ENCODE results near the gene RAB11FIP3.
"Not testable (repeated sequence)": the region's sequence is repeated elsewhere in the genome, so short reads cannot be mapped to it uniquely, and the experiment has no call there.

Gene RAB11FIP3

GRCh38 chr16:463071-463470, 37.6 kb downstream of the RAB11FIP3 start:
- DNase-seq (ENCODE audit: low read depth, low spot score): no peak

GRCh38 chr16:466651-467050, 41.2 kb downstream of the RAB11FIP3 start:
- no peak for DNase-seq (ENCODE audit: low read depth, low spot score)

- not testable (repeated sequence) for DNase-seq (ENCODE audit: low read depth, low spot score)
These were observed 41.9 kb downstream of the RAB11FIP3 start for GRCh38 chr16:467249-467871.

GRCh38 chr16:468068-468821, 42.8 kb downstream of the RAB11FIP3 start:
- DNase-seq (ENCODE audit: low read depth, low spot score): no peak

GRCh38 chr16:469459-469858, 44.0 kb downstream of the RAB11FIP3 start:
- DNase-seq (ENCODE audit: low read depth, low spot score): not testable (repeated sequence)

- no peak for DNase-seq (ENCODE audit: low read depth, low spot score)
These were observed 45.0 kb downstream of the RAB11FIP3 start for GRCh38 chr16:470418-470817.

GRCh38 chr16:471353-472198, 46.1 kb downstream of the RAB11FIP3 start:
- DNase-seq (ENCODE audit: low read depth, low spot score): peak; percentile 71

GRCh38 chr16:472199-472504, 46.7 kb downstream of the RAB11FIP3 start:
- no peak for DNase-seq (ENCODE audit: low read depth, low spot score)

- DNase-seq (ENCODE audit: low read depth, low spot score): no peak
These were observed 47.9 kb downstream of the RAB11FIP3 start for GRCh38 chr16:473046-474043.

GRCh38 chr16:474420-475122, 49.1 kb downstream of the RAB11FIP3 start:
- no peak for DNase-seq (ENCODE audit: low read depth, low spot score)

- no peak for DNase-seq (ENCODE audit: low read depth, low spot score)
These were observed 50.6 kb downstream of the RAB11FIP3 start for GRCh38 chr16:476039-476438.

- no peak for DNase-seq (ENCODE audit: low read depth, low spot score)
These were observed 52.1 kb downstream of the RAB11FIP3 start for GRCh38 chr16:477301-478157.

- not testable (repeated sequence) for DNase-seq (ENCODE audit: low read depth, low spot score)
These were observed 52.8 kb downstream of the RAB11FIP3 start for GRCh38 chr16:478287-478686.

GRCh38 chr16:482468-483185, 57.2 kb downstream of the RAB11FIP3 start:
- DNase-seq (ENCODE audit: low read depth, low spot score): no peak

- no peak for DNase-seq (ENCODE audit: low read depth, low spot score)
These were observed 58.1 kb downstream of the RAB11FIP3 start for GRCh38 chr16:483341-484075.

- no peak for DNase-seq (ENCODE audit: low read depth, low spot score)
These were observed 64.2 kb downstream of the RAB11FIP3 start for GRCh38 chr16:489606-490005.

- DNase-seq (ENCODE audit: low read depth, low spot score): no peak
These were observed 65.3 kb downstream of the RAB11FIP3 start for GRCh38 chr16:490768-491167.

GRCh38 chr16:491220-491919, 65.9 kb downstream of the RAB11FIP3 start:
- no peak for DNase-seq (ENCODE audit: low read depth, low spot score)

All from iPS DF 19.7 (cell line).